Measurements from ENCODE around the gene DNAH17.

The DNAH17 gene

DNA sequence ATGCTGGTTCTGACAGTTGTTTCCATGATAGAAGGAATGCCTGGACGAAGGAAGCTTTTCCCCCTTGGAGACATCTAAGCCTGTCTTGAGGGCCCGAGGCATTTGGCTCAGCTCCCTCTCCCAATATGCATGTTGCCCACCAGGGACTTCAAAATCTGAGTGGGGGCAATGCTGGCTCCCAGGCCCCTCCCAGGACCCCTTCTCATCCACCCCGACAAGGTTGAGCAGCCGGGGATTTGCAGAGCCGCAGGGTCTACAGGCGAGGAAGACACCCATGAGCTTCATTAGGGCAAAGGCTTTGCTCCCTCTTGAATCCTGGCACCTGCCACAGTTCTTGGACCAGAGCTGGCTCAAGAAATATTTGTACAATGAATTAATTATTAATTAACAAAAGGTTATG, 25.1 kb upstream of the DNAH17 start:
- no peak for DNase-seq (ENCODE audit: low read depth)

DNA sequence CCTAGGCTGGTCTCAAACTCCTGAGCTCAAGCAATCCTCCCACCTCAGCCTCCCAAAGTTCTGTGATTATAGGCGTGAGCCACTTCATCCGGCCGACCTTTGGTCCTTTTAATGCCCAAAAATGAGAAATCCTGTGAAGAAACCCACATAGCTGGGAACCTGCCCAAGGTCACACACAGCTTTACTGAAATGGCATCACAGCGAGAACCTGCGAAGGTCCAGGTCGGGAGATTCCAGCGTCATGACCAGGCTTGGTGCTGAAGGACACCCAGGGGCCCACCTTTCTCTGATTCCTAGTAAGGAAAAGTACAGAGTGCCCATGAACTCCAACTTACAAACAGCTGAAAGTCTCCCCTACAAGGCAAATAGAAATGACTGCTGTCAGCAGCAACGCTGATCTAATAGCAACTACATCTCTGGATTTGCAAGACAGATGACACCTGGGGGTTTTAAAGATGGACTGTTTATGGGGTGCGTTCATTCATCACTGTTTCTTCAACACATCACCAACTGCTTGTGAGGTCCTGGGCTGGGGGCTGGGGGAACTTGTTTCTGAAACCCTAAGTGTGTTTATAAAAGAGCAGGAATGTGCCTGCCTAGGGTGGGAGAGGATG, 24.5 kb upstream of the DNAH17 start:
- no peak for DNase-seq (ENCODE audit: low read depth)

DNA sequence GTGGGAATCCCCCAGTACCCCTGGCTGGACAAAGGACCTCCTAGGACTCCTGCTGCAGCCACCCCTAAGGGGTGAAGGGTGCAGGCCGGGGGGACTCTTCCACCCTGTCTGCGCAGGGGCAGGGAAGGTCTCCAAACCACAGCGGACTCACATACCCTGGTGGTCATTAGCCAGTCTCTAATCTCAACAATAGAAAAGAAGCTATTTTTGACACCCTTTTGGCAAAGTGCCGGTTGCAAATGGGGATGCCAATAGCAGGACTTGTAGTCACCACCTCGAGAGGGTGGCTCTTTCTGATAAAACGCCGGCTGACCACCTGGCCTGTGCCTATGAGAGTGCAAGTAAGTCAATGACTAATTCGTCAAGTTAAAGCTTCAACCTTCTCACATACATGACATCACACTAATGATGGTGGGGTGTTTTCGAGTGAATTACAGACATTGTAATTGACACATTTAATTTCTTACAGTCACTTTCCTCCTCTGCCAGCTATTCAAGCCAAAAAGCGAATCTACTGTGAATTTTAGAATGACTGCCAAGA, 23.1 kb upstream of the DNAH17 start:
- DNase-seq (ENCODE audit: low read depth) = no peak

DNA sequence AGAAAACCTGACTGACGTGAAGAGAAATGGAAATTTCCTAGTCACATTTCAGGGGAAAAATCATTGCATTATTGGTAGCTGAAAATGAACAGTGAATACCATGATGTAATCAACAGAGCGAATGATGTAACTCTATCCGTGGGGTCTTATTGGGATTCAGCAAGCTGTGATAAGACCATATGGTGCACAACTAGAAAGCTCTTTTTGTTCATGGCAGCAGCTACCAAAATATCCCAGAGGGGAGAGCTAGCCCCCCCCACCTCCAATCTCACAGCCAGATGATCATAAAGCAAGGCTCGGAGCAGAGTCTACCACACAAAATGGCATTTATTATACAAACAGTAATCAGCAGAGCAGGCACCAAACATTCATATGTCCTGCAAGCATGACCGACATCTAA, 22.2 kb upstream of the DNAH17 start:
- no peak for DNase-seq (ENCODE audit: low read depth)

DNA sequence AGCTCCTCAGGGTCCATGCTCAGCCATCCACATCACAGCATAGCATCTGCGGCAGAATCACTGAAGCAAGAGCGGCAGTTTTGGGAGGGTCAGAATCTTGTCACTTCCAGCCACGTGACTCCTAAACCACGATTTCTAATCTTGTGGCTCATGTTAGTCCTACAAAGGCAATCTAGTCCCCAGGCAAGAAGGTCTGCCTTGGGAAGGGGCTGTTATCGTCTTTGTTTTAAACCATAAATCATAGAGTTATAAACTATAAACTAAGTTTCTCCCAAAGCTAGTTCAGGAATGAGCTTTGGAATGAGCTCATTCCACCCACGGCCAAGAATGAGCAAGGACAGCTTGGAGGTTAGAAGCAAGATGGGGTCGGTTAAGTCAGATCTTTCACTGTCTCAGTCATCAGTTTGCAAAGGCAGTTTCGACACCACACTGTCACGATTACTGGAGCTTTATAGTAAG, 20.8 kb upstream of the DNAH17 start:
- DNase-seq (ENCODE audit: low read depth) = peak; percentile 85

DNA sequence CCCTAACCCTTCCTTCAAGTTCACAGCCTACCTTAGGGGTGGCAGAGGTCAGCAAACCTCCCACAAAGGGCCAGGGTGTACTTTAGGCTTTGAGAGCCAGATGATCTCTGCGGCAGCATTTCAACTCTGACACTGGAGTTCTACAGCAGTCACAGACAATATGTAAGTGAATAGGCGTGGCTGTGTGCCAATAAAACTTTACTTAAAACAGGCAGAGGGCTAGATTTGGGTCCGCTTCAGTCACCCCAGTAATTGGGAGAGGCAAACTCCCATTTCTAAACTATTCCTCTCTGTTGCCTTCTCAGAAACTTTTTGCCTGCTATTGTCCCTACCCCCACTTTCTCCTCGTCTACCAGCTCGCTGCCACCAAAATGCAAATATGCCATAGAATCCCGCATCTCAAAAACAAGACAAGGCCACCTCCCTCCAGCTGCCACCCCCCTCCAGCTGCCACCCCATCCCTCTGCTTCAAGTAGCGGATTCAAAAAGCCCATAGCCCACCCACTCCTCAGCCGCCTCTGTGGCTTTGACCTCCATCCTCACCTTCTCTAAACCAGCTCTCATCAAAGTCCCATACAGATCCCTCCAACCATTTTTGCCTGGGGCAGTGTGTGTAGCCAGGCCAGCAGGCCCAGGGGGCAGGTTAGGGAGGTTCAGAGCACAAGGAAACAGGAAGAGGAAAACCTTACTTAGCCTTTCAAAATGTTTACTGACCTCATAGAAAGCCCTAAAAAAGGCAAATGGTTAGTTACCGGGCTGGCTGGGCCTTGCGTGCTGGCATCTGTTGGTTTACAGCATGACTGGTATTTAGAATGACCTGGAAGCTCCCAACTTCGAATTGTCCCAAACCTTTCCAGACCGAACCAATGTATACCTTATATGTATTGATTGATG, 19.9 kb upstream of the DNAH17 start:
- no peak for DNase-seq (ENCODE audit: low read depth)

DNA sequence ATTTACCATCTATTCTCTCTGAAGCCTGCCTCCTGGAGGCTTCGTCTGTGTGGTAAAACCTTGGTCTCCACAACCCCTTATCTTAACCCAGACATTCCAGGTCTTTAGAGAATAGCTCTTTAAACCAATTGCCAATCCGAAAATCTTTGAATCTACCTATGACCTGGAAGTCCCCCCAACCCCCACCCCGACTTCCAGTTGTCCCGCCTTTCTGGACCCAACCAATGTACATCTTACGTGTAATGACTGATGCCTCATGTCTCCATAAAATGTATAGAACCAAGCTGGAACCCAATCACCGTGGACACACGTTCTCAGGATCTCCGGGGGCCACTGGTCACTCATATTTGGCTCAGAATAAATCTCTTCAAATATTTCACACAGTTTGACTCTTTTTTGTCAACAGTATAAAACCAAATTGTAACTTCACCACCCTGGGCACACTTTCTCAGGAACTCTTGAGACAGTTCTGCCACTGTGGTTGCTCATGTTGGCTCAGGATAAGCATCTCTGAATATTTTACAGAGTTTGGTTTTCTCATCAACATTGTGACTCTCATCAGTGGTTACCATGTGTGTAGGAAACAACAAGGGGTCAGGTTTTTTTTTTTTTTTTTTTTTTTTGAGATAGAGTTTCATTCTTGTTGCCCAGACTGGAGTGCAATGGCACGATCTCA, 18.1 kb upstream of the DNAH17 start:
- no peak for DNase-seq (ENCODE audit: low read depth)

DNA sequence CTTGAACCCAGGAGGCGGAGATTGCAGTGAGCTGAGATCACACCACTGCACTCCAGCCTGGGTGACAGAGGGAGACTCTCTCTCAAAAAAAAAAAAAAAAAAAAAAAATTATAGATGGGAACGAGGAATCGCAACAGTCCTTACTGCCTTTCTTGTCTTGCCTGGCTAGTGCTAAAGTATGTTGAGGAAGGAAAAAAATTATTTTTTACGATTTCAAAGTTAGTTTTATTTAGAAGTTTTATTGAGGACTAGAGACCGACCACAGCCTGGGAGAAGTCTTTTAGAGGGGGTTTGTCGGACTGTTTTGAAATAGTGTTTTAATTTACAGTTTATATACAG, 15.8 kb upstream of the DNAH17 start:
- DNase-seq (ENCODE audit: low read depth) = no peak

DNA sequence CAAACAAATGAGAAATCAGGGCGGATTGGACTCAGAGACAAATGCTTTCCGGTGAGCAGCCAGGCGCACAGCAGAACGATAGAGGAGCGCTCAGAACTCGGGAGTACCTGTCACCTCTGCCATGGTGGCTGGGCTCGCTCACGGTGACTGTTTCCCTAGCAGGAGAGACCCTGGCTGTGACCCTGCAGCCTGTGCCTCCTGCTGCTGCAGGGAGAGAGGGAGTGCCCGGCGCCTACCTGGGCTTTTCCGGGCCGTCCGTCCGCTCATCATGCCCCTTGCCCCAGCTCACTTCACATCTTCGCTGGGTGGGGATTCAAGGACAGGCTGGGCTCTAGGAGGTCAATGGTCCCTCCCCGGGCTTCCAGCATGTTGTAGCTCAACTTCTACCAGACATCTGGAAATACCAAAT, 14.1 kb upstream of the DNAH17 start:
- DNase-seq (ENCODE audit: low read depth) = no peak

DNA sequence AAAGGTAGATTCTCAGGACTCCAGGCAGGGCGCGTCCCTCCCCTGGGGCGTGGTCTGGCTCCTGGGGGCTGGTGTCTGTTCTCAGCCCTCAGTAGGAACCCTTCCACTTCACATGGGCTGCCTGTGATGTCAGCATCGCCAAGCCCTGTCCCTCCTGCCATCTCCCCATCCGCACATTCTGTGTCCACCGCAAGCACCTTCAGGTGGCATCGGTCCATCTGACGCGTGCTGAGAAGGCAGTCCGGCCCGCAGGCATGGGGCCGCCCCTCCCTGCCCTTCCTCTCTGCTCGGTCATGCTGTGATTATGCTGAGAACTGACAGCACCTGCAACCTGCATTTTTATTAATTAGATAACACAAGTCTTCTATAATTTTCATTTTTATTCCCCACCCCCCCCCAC, 12.7 kb upstream of the DNAH17 start:
- no peak for DNase-seq (ENCODE audit: low read depth)

DNA sequence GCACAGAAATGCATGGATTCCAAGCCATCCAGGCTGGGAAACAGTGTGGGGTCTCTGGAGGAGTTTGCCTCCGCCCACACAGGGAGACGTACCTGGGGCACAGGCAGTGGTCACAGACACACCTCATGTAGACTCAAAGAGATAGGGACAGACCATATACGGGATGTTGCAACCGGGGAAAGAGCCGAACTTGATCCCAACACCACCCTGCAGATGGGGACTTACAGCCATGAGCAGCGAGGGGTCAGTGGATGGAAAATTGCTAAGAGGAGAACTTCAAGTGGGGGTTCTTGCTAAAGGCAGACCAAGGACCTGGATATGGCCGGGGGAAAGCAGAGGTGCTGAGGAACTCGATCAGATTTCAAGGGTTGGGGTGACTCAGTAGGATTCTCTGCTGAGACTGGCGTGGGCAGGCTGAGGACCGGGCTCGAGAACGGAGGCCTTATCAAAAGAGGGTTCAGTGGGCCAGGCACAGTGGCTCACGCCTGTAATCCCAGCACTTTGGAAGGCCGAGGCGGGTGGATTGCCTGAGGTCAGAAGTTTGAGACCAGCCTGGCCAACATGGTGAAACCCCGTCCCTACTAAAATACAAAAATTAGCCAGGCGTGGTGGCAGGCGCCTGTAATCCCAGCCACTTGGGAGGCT, 12.0 kb upstream of the DNAH17 start:
- no peak for DNase-seq (ENCODE audit: low read depth)

DNA sequence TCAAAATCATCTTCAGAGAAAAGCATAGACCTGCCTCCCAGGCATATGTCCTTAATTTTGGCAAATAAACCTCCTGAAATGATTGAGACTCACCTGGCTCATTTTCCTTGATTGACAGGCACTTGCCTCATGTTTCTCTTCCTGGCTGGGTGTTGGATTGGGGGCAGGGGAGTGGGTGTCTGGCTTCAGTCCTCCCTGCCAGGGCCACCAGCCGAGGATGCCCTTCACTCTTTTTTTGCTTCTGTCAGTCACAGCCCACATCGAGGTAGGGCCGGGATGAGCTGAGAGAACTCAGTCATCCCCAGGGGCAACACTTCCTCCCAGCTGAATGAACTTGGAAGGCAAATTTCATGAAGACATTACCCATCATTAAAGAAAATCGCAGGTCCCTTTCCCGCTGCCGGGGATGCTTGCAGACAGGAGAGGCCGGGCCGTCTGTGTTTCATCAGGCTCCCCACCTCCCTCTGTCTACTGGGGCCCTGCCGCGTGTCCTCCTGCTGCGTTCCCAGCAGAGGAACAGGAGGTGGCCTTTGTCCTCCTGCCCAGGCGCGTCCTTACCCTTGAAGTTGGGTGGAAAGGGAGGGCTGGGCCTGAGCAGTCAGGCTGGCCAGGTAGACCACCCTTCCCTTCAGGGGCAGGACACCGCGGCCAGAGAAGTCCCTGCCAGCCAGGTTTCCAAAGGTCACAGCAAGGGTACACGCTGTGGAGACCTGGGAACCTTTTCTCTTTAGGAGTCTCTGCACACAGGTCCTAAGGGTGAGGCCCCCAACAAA, 11.2 kb upstream of the DNAH17 start:
- DNase-seq (ENCODE audit: low read depth) = no peak

DNA sequence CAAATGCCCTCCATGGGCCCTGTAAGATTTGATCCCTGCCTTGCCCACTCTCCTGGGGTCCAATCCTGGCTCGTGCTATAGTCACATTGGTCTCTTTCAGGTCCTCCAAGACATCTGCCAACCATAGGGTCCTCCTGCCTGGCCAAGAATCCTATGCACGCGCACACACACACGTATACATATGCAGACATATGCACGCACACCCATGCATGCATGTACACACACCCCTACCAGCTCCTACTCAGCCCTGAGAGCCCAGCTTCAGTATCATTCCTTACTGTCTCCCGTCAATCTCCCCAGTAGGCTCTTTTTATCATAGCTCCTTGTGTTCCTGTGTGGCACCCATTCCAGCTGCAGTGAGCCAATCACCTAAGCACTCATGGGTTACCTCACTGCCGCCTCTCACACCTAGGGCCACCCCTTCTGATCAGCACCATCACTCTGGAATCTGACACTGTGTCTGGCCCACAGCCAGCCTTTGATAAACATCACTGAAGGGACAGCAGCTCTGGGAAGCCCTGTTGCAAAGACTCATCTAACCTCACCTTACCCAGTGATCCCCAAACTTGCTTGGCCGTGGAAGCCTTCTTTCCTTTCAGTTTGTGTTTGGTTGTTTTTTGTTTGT, 7.9 kb upstream of the DNAH17 start:
- DNase-seq (ENCODE audit: low read depth) = no peak

DNA sequence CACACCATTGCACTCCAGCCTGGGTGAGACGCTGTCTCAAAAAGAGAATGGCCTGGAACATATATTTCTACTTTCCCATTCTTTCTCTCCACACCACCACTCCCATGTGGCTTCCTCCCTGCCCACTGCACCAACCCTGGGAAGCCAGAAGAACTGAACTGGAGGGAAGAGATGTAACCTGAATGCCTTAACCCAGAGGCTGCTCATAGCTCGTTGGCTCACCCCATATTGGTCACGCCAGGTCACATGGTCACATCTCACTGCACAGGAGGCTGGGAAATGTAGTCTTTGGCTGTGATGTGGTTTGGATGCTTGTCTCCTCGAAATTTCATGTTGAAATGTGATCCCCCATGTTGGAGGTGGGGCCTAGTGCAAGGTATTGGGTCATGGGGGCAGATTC, 5.9 kb upstream of the DNAH17 start:
- DNase-seq (ENCODE audit: low read depth) = peak; percentile 33

DNA sequence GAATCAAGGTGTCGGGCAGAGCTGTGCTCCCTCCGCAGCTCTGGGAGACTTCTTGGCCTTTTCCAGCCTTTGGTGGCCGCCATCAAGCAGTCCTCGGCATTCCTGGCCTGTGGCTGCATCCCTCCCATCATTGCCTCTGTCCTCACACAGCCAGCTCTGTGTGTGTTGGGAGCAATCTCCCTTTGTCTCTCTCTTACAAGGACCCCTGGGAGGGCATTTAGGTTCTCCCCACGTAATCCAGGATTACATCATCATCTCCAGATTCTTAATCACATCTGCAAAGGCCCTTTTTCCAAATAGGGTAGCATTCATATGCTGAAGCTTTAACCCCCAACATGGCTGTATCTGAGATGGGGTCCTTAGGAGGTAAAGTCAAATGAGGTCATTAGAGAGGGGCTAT, 4.1 kb upstream of the DNAH17 start:
- no peak for DNase-seq (ENCODE audit: low read depth)

DNA sequence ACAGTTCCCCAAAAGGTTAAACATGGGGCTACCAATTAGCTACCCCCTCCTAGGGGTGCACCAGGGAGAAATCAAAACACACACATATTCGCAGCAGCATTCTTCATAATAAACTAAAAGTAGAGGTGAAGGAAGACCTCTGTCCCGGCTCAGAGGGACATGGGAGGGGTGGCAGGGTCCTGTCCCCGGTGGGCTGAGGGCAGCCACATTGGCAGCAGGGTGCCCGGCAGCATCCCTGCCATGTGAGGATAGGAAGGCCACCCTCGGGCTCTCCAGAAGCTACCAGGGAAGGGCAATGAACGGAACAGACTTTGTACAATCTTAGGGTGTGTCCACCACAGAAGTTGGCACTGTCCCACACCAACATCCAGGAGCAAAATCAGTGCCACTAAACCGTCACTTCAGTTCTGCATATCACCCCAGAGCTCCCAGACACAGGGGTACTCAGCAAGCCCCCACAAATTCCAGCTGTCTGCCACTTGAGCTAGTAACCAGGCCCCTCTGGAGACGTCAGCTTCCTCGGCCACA, 3.1 kb upstream of the DNAH17 start:
- DNase-seq (ENCODE audit: low read depth) = no peak

DNA sequence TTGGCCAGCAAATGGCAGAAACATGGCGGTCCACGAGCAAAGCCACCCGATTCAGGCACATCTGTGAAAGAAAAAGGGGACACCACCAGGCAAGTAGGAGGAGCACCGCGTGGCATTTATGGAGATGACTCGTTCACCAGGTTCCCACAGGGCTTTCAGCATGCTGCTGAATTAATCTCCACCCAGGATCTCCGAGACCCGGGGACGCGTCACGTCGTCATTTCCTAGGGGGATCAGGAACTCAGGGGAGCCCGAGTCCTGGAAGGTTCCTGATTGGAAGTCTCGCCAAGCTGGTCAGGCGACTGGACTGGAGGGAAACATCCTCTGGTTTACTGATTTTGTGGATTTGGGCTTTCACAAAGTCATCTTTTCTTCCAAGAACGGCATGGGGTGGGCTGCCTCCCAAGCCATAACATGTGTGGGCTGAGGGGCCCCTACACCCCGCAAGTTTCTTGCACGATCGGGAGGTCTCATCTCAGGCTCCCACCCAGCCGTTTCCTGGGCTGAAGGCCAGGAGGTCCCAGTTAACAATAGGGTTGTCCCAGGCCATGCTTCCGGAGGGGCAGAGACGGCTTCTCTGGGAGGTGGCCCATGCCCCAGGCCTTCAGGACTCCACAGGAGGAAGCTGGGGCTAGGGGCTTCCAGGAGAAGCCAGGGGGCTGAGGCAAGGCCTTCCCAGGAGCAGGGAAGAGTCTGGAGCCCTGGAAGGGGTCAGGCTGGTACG, 645 bp downstream of the DNAH17 start:
- no peak for DNase-seq (ENCODE audit: low read depth)

DNA sequence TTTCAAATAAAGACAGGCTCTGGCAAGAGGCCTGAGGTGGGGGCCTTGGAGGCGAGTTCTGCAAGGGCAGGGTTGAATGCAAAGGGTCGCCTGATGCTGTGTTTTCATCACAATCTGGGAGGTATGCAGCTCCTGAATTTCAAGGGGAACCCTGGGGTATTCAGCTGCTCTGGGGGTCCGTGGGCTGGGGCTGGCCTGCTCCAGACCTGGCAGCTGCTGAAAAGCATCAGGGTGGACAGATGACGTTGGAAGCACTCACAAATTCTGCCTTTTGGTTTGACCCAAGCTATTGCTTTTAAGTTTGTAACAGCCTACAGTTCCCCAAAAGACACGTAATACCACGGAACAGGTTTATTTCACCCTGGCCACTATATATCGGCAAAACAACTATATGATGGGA, 1.3 kb downstream of the DNAH17 start:
- no peak for DNase-seq (ENCODE audit: low read depth)

DNA sequence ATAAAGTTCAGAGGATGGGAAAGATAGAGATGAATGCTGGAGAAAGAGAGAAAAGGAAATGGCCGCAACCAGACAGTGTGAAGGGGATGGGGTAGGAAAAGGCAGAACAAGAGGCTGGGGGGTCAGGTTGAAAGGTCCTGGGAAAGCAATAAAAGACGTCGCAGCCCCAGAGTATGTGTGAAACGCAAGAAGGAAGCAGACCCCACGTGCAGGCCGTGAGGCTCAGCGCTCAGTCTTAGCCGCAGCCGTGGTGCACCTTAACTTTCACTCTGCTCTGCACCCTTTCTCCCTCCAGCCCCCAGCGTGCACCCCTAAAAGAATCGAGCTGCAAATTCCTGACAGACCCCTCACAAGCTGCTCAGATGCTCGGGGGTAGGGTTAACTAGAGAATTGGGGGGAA, 1.9 kb downstream of the DNAH17 start:
- DNase-seq (ENCODE audit: low read depth) = no peak

DNA sequence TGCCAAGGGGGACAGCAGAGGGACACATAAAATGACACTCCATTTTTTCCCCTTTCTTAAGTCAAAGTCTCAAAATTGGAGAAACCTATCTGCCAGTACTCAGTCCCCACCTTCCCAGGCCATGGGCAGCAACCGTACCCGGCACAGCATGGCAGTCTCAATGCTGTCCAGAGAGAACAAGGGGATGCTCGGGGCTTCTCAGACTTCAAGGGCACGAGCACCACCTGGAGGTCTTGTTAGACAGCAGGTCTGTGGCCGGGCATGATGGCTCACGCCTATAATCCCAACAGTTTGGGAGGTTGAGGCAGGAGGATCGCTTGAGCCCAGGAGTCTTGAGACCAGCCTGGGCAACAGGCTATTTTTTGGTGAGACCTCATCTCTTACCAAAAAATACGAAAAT, 3.2 kb downstream of the DNAH17 start:
- no peak for DNase-seq (ENCODE audit: low read depth)
